GM13976 (cell line): ENCODE results near the gene CTIF.

ENCODE experiments used
- DNase-seq: peaks from one replicate; pipeline ENCODE4 v3.0.0; 2012; ENCODE audit warnings: low spot score
- CTCF ChIP-seq: IDR thresholded peaks from 2 replicates; pipeline ENCODE4 v1.5.1; 2012; ENCODE audit warnings: borderline replicate concordance, mild to moderate bottlenecking; ENCODE audit not compliant: insufficient read depth; ENCODE audit errors: extremely low read depth, missing control alignments, control extremely low read depth
- in situ Hi-C: fragments of 300-500 bp; cut with MboI; formaldehyde crosslinking; loops from one replicate; pipeline ENCODE4 v1.12.0; 2022; ENCODE audit warnings: low sequenced_read_pairs, mixed read lengths, inconsistent platforms; ENCODE audit not compliant: unreplicated experiment

CTIF gene

GRCh38 chr18:48611203-48611602 lies 72.4 kb downstream of the CTIF start:
- in situ Hi-C loops: no loop called here
- no peak for DNase-seq
- TF ChIP-seq CTCF: no peak

GRCh38 chr18:48611785-48612480 lies 73.1 kb downstream of the CTIF start:
- DNase-seq: no peak
- no peak for TF ChIP-seq CTCF
- in situ Hi-C loops: no loop called here

GRCh38 chr18:48612511-48612910 lies 73.7 kb downstream of the CTIF start:
- no peak for TF ChIP-seq CTCF
- DNase-seq: no peak
- in situ Hi-C loops: no loop called here

GRCh38 chr18:48612917-48613316 lies 74.1 kb downstream of the CTIF start:
- no peak for TF ChIP-seq CTCF
- in situ Hi-C loops: no loop called here
- DNase-seq: no peak

GRCh38 chr18:48613589-48614404 lies 75.0 kb downstream of the CTIF start:
- in situ Hi-C loops: no loop called here
- no peak for TF ChIP-seq CTCF
- no peak for DNase-seq

- TF ChIP-seq CTCF: no peak
- no peak for DNase-seq
- in situ Hi-C loops: no loop called here
These were observed 77.0 kb downstream of the CTIF start for GRCh38 chr18:48615566-48616401.
